Measurements from ENCODE around the gene NFILZ. TPM values are rescaled to one million over a fixed set of nuclear protein-coding genes. Genes with fewer than 3 reads are reported as not detected.
A peak's percentile ranks its signal among the peaks of the same experiment; 100 is the strongest.
"Not testable (repeated sequence)": the region's sequence is repeated elsewhere in the genome, so short reads cannot be mapped to it uniquely, and the experiment has no call there.

Gene NFILZ
- total RNA-seq, 1 donor = not detected

GRCh38 chr19:8630796-8631424, 477 bp downstream of the NFILZ start:
- TF ChIP-seq CTCF (IDR thresholded peaks at IDR 0.05; ENCODE audit: insufficient read depth, low read length) = no peak
- no peak for DNase-seq (ENCODE audit: low read depth)
- H3K4me3 ChIP-seq (ENCODE audit: low read depth, low read length) = no peak overlapping the region

GRCh38 chr19:8631425-8631819, 989 bp downstream of the NFILZ start:
- no peak overlapping the region for H3K4me3 ChIP-seq (ENCODE audit: low read depth, low read length)
- TF ChIP-seq CTCF (IDR thresholded peaks at IDR 0.05; ENCODE audit: insufficient read depth, low read length) = no peak
- peak; percentile 57 for DNase-seq (ENCODE audit: low read depth)

- TF ChIP-seq CTCF (IDR thresholded peaks at IDR 0.05; ENCODE audit: insufficient read depth, low read length) = no peak
- no peak for DNase-seq (ENCODE audit: low read depth)
- no peak overlapping the region for H3K4me3 ChIP-seq (ENCODE audit: low read depth, low read length)
Observed at GRCh38 chr19:8635422-8635821, 5.0 kb downstream of the NFILZ start.

GRCh38 chr19:8637070-8637469, 6.6 kb downstream of the NFILZ start:
- DNase-seq (ENCODE audit: low read depth); H3K4me3 ChIP-seq (ENCODE audit: low read depth, low read length): not testable (repeated sequence)

- peak; percentile 21 for DNase-seq (ENCODE audit: low read depth)
Observed at GRCh38 chr19:8638078-8638619, 7.7 kb downstream of the NFILZ start.

GRCh38 chr19:8639821-8640401, 9.5 kb downstream of the NFILZ start:
- TF ChIP-seq CTCF (IDR thresholded peaks at IDR 0.05; ENCODE audit: insufficient read depth, low read length) = no peak
- peak; percentile 38 for DNase-seq (ENCODE audit: low read depth)
- H3K4me3 ChIP-seq (ENCODE audit: low read depth, low read length) = no peak overlapping the region

More at GRCh38 chr19:8638078-8638619, 7.7 kb downstream of the NFILZ start:
- no peak overlapping the region for H3K4me3 ChIP-seq (ENCODE audit: low read depth, low read length)
- no peak for TF ChIP-seq CTCF (IDR thresholded peaks at IDR 0.05; ENCODE audit: insufficient read depth, low read length)

- no peak for TF ChIP-seq CTCF (IDR thresholded peaks at IDR 0.05; ENCODE audit: insufficient read depth, low read length)
- no peak for DNase-seq (ENCODE audit: low read depth)
- H3K4me3 ChIP-seq (ENCODE audit: low read depth, low read length) = no peak overlapping the region
Observed at GRCh38 chr19:8640402-8641004, 10.1 kb downstream of the NFILZ start.

All from fibroblast of the aortic adventitia (primary cell).